Ishikawa (cell line): ENCODE data around the gene DCC.

Experiments used
- CEBPB ChIP-seq: IDR thresholded peaks from 2 replicates; pipeline ENCODE4 v1.6.1; 2012
- CREB1 ChIP-seq: IDR thresholded peaks from 2 replicates; pipeline ENCODE4 v1.6.1; 2012; ENCODE audit warnings: low read depth
- EGR1 ChIP-seq: IDR thresholded peaks from 2 replicates; pipeline ENCODE4 v1.6.1; 2012
- EP300 ChIP-seq: IDR thresholded peaks from 2 replicates; pipeline ENCODE4 v1.6.1; 2012; ENCODE audit warnings: borderline replicate concordance
- FOXM1 ChIP-seq: IDR thresholded peaks from 2 replicates; pipeline ENCODE4 v1.6.1; 2012; ENCODE audit warnings: low read depth, borderline replicate concordance
- MAX ChIP-seq: IDR thresholded peaks from 2 replicates; pipeline ENCODE4 v1.6.1; 2012
- NFIC ChIP-seq: IDR thresholded peaks from 2 replicates; pipeline ENCODE4 v1.6.1; 2012
- RAD21 ChIP-seq: IDR thresholded peaks from 2 replicates; pipeline ENCODE4 v1.6.1; 2012; ENCODE audit warnings: low read depth
- REST ChIP-seq: IDR thresholded peaks from 2 replicates; pipeline ENCODE4 v1.6.1; 2012; ENCODE audit warnings: low read depth, mild to moderate bottlenecking
- TAF1 ChIP-seq: IDR thresholded peaks from 2 replicates; pipeline ENCODE4 v1.6.1; 2012; ENCODE audit warnings: low read depth, mild to moderate bottlenecking
- TCF12 ChIP-seq: IDR thresholded peaks from 2 replicates; pipeline ENCODE4 v1.6.1; 2012; ENCODE audit warnings: low read depth
- TEAD4 ChIP-seq: IDR thresholded peaks from 2 replicates; pipeline ENCODE4 v1.6.1; 2012
- USF1 ChIP-seq: IDR thresholded peaks from 2 replicates; pipeline ENCODE4 v1.6.1; 2012
- YY1 ChIP-seq: IDR thresholded peaks from 2 replicates; pipeline ENCODE4 v1.6.1; 2012; ENCODE audit warnings: low read depth
- ZBTB7A ChIP-seq: IDR thresholded peaks from 2 replicates; pipeline ENCODE4 v1.6.1; 2012; ENCODE audit warnings: low read depth

Gene DCC

GRCh38 chr18:53261241-53261640, 921.2 kb downstream of the DCC start:
- TF ChIP-seq TCF12 (no peak), USF1 (no peak), TEAD4 (no peak), EP300 (no peak), ZBTB7A (no peak)

GRCh38 chr18:53266850-53267249, 926.9 kb downstream of the DCC start:
- TF ChIP-seq USF1 (no peak), REST (no peak), CEBPB (no peak)

GRCh38 chr18:53268455-53268854, 928.5 kb downstream of the DCC start:
- peak; percentile 61; the same call in 1 of the 2 replicates for TF ChIP-seq REST
- no peak for TF ChIP-seq EP300

- no peak for TF ChIP-seq REST
- TF ChIP-seq FOXM1: no peak
- no peak for TF ChIP-seq TAF1
- no peak for TF ChIP-seq RAD21
- no peak for TF ChIP-seq CREB1
- no peak for TF ChIP-seq TEAD4
- no peak for TF ChIP-seq NFIC
- no peak for TF ChIP-seq TCF12
- no peak for TF ChIP-seq EP300
- no peak for TF ChIP-seq EGR1
- TF ChIP-seq CEBPB: no peak
- TF ChIP-seq MAX: no peak
- no peak for TF ChIP-seq USF1
- TF ChIP-seq YY1: no peak
- TF ChIP-seq ZBTB7A: no peak
Observed at GRCh38 chr18:53281406-53281805, 941.4 kb downstream of the DCC start.

- TF ChIP-seq EGR1: no peak
- TF ChIP-seq CREB1: no peak
- no peak for TF ChIP-seq FOXM1
- TF ChIP-seq MAX: no peak
- no peak for TF ChIP-seq TAF1
- TF ChIP-seq RAD21: no peak
Observed at GRCh38 chr18:53283708-53284107, 943.7 kb downstream of the DCC start.
